ENCODE measurements around the gene RPS15.

- TF ChIP-seq POU6F1 (CRISPR knock-in tag; IDR thresholded peaks at IDR 0.05; ENCODE audit: borderline replicate concordance, low read depth) (no peak), ISL1 (CRISPR knock-in tag; IDR thresholded peaks at IDR 0.05) (no peak), PATZ1 (CRISPR knock-in tag; IDR thresholded peaks at IDR 0.05; ENCODE audit: borderline replicate concordance) (no peak), ZFP3 (CRISPR knock-in tag; IDR thresholded peaks at IDR 0.05) (no peak), GLIS3 (CRISPR knock-in tag; IDR thresholded peaks at IDR 0.05) (no peak), ZFP30 (CRISPR knock-in tag; IDR thresholded peaks at IDR 0.05) (no peak), CSDC2 (CRISPR knock-in tag; IDR thresholded peaks at IDR 0.05) (no peak), CREB5 (CRISPR knock-in tag; IDR thresholded peaks at IDR 0.05; ENCODE audit: low read depth) (no peak), ESRRG (CRISPR knock-in tag; IDR thresholded peaks at IDR 0.05) (no peak), SNAI2 (CRISPR knock-in tag; IDR thresholded peaks at IDR 0.05) (no peak), ZNF8 (CRISPR knock-in tag; IDR thresholded peaks at IDR 0.05) (no peak), RARB (CRISPR knock-in tag; IDR thresholded peaks at IDR 0.05) (no peak), BACH2 (CRISPR knock-in tag; IDR thresholded peaks at IDR 0.05; ENCODE audit: borderline replicate concordance) (no peak)
These were observed at the start of gene RPS15 for GRCh38 chr19:1438035-1438932.
